22Rv1 (cell line): ENCODE measurements around the gene SELE.

Source experiments
- CTCF ChIP-seq: fragments of 450-650 bp; IDR thresholded peaks from 2 replicates; pipeline ENCODE4 v1.5.1; 2017; ENCODE audit warnings: mild to moderate bottlenecking
- ZFX ChIP-seq: fragments of 450-650 bp; IDR thresholded peaks from 2 replicates; pipeline ENCODE4 v1.6.1; 2017; ENCODE audit warnings: antibody characterized with exemption, borderline replicate concordance

GRCh38 chr1:169722779-169723178 lies 11.1 kb downstream of the SELE start:
- TF ChIP-seq CTCF (no peak), ZFX (no peak)
